Omental fat pad (tissue), 4 donors: ENCODE results near the gene COL4A2. TPM values are rescaled to one million over a fixed set of nuclear protein-coding genes. Genes with fewer than 3 reads are reported as not detected.

Experiments
- ATAC-seq: fragments of 150-250 bp; one replicate; pipeline ENCODE4 v1.9.1; 2016; ENCODE audit warnings: mild to moderate bottlenecking, moderate library complexity; ENCODE audit not compliant: low FRiP score
- DNase-seq: peaks from one replicate; pipeline ENCODE4 v3.0.0-alpha.2; 2019; ENCODE audit warnings: low spot score
- total RNA-seq, 4 donors: library from RNA; depleted of rRNA; stranded (reverse); fragments of >200 nt; gene quantifications; one replicate each; pipeline ENCODE4 v1.1.0, GENCODE V29; 2016
- TF ChIP-seq, protein P1 (sequence below), 3 donors: fragments of 450-650 bp; IDR thresholded peaks; one replicate each; pipeline ENCODE4 v1.5.1; 2016 to 2017; ENCODE audit warnings: antibody characterized with exemption in 3 of 3, mild to moderate bottlenecking in 3 of 3, moderate library complexity in 2 of 3

The COL4A2 gene
- total RNA-seq, 4 donors from 2014 or later: 380 to 788 (median 684) TPM

DNA sequence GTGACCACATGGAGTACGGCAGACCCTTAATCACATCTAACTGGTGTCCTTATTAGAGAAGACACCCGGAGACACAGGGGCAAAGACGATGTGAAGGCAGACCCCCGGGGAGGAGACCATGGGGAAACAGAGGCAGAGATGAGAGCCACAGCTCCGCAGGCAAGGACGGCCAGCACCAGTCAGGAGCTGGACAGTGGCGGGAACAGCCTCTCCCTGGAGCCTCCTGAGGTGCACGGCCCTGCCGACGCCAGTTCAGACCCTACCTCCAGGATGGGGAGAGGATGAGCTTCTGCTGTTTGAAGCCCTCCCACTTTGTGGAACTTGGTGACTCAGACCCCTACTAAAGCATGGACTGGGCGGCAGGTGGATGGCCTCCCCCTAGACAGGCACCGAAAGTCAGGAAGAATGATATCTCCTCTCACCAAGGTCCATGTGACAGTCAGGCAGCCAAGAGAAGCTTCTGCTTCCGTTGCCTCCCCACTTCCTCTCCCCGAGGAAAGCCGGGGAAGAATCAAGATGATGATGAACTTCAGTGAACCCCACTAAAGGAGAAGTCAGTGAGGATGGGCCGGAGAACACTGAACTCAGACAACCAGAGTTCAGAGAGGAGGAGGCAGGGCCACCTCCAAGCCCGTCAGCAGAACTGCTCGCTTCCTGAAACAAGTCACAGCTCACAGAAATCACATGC, 229.1 kb downstream of the COL4A2 start:
- no peak for ATAC-seq
- TF ChIP-seq, protein P1, sequence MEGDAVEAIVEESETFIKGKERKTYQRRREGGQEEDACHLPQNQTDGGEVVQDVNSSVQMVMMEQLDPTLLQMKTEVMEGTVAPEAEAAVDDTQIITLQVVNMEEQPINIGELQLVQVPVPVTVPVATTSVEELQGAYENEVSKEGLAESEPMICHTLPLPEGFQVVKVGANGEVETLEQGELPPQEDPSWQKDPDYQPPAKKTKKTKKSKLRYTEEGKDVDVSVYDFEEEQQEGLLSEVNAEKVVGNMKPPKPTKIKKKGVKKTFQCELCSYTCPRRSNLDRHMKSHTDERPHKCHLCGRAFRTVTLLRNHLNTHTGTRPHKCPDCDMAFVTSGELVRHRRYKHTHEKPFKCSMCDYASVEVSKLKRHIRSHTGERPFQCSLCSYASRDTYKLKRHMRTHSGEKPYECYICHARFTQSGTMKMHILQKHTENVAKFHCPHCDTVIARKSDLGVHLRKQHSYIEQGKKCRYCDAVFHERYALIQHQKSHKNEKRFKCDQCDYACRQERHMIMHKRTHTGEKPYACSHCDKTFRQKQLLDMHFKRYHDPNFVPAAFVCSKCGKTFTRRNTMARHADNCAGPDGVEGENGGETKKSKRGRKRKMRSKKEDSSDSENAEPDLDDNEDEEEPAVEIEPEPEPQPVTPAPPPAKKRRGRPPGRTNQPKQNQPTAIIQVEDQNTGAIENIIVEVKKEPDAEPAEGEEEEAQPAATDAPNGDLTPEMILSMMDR (IDR thresholded peaks at IDR 0.05): no peak

DNA sequence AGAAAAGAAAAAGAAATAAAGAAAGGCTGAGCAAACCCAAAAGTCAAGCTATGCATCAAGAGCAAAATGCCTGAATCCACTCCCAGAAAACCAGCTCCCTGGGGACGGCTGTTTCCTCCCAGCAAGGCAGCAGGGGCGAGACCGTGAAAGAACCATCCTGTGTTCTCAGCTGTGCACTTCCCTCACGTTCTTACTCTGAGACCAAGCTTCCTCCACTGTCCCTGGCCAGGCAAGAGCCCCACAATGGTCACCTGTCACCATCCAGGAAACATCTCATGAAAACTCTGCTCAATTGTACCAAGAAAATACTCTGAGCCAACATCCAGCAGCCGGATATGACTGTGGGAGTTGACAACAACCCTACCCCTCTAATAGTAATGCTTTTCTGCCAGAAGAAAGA, 231.5 kb downstream of the COL4A2 start:
- TF ChIP-seq, protein P1 (IDR thresholded peaks at IDR 0.05): no peak
- peak; percentile 38 for ATAC-seq
- no peak for DNase-seq

More for the DNA sequence above, 229.1 kb downstream of the COL4A2 start:
- no peak for DNase-seq

DNA sequence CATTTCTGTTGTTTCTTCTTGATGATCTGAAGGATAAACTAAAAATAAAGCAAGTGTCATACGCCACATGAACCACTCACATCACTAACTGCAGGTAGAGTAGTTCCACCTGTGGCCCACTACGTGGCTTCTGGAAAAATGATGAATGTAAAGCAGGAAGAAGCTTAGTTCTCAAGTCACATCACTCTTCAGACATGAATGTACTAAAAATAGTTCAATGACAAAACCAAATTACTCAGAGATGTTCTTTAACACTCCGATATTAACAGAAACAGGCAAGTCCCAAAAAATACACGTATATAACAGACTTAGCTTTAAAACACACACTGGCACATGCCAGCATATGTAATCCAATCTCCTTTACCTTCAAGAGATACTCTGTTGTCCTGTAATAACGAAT, 232.8 kb downstream of the COL4A2 start:
- no peak for ATAC-seq
- no peak for DNase-seq
- TF ChIP-seq, protein P1 (IDR thresholded peaks at IDR 0.05): no peak

DNA sequence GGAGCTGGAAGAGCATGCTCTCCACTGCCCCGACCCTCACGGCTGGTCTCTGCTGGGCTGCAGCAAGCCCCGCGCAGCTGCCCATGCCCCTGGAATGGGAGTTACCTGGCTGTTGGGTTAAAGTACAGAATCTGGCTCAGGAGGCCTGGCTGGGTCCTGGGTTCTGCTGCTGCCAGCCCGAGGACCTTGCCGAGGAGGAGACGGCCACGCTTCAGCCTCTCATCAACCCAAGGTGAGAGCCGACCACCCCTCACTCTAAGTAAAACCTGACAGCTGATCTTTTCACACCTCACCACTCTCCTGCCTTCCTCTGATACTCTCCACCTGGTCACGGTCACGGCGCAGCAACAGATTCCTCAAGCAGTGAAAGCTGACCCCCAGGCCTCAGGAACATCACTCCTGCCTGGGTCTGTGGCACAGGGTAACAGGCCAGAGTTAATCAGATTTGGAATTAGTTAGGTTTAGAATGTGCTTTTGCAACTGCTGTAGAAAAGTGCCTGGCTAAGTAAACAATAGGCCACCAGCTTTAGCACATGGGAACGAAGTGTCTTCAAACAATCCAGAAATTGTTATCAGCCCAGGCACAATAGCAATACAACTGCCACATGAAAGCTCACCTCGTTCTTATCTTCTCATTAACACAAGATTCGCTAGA, 233.9 kb downstream of the COL4A2 start:
- TF ChIP-seq, protein P1 (IDR thresholded peaks at IDR 0.05): no peak
- no peak for DNase-seq
- ATAC-seq: no peak

DNA sequence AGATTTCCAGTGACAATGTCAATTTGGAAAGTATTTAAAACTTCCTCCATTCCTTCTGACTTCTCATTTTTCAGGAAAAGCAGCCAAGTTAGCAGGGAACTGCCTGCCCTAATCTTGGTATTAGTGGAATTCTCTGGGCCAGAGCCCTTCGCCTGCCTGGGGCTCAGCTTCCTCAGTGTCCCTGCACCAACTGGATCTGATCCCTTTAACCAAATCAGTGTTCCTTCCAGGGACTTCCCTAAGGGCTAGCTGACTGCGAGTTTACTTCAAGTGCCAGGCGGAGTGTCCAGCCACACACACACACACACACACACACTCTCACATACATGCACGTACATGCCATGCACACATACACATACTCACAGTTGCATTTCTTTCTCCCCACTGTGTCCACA, 234.4 kb downstream of the COL4A2 start:
- TF ChIP-seq, protein P1 (IDR thresholded peaks at IDR 0.05): no peak
- DNase-seq (no peak), ATAC-seq (no peak)

DNA sequence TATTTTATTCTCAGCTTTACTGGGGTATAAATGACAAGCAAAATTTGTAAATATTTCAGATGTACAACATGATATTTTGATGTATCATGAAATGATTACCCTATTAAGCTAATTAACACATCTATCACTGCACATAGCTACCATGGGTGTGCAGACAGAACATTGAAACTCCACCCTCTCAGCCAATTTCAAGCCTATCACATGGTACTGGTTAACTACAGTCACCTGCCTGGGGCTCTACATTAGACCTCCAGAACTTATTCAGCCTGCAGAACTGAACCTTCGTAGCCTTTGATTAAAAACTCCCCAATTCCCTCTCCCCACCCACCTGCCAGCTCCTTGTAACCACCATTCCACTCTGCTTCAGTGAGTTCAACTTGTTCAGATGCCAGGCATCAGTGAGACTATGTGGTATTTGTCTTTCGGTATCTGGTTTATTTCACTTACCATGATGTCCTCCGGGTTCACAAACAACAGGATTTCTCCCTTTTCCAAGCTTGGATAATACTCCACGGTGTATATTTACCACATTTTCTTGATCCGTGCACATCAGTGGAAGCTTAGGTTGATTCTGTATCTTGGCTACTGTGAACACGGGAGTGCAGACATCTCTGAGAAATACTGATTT, 235.2 kb downstream of the COL4A2 start:
- ATAC-seq (no peak), DNase-seq (no peak)
- TF ChIP-seq, protein P1 (IDR thresholded peaks at IDR 0.05): no peak
